NT2/D1 (cell line): ENCODE results near the gene TMEM209.

Experiments
- SUZ12 ChIP-seq: IDR thresholded peaks from 2 replicates; pipeline ENCODE4 v1.6.1; 2011; ENCODE audit not compliant: insufficient read length, insufficient read depth; ENCODE audit errors: extremely low read depth
- YY1 ChIP-seq: IDR thresholded peaks from 2 replicates; pipeline ENCODE4 v1.6.1; 2011; ENCODE audit not compliant: insufficient read length, insufficient read depth
- ZNF274 ChIP-seq: IDR thresholded peaks from 2 replicates; pipeline ENCODE4 v1.6.1; 2011; ENCODE audit warnings: mild to moderate bottlenecking, low read depth, low read length

DNA sequence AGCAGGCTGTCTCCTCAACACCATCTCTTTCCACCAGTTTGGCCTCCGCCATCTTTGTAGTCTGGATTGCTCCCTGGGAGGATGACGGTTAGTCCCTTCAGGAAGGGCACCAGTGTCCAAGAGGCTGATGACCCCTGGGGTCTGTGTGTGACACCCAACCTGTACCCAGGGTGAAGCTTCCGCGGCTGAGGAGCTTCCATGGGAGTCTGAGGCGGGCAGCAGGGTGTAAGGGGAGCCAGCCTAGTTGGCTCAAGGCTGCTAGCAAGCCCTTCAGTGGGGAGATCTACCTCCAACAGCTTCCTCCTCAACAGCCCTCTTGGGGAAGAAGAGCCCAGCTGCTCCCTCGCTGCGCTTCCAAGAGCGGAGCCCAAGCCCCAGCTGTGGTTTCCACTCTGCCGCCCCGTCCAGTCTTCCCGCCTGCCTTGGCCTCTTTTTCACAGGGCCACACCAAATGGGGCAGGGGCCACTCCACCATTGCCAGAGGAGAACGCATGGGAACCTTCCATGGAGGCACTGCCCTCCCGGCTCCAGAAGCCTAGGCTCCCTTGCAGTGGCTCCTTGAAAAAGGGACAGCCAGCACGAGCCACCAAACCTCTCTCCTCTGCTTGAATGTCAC, 57.4 kb downstream of the TMEM209 start:
- no peak for TF ChIP-seq YY1
- no peak for TF ChIP-seq ZNF274
- no peak for TF ChIP-seq SUZ12
